NCI-H446 treated with DMSO at 0.1 percent for 48 hours (cell line): ENCODE data around the gene PTPN5.
"Not testable (repeated sequence)": the region's sequence is repeated elsewhere in the genome, so short reads cannot be mapped to it uniquely, and the experiment has no call there.

Experiments used
- DNase-seq: peaks from one replicate; lab custom pipeline; 2025; lab: John Stamatoyannopoulos, UW

PTPN5 gene

GRCh38 chr11:18709414-18709813 lies 82.2 kb downstream of the PTPN5 start:
- DNase-seq: no peak

- DNase-seq: no peak
These were observed 83.7 kb downstream of the PTPN5 start for GRCh38 chr11:18707811-18708340.

GRCh38 chr11:18706330-18707243 lies 85.0 kb downstream of the PTPN5 start:
- peak; percentile 12 for DNase-seq

- no peak for DNase-seq
These were observed 85.8 kb downstream of the PTPN5 start for GRCh38 chr11:18705651-18706281.

GRCh38 chr11:18704698-18705097 lies 86.9 kb downstream of the PTPN5 start:
- no peak for DNase-seq

- no peak for DNase-seq
These were observed 87.5 kb downstream of the PTPN5 start for GRCh38 chr11:18704045-18704645.

GRCh38 chr11:18703001-18703763 lies 88.4 kb downstream of the PTPN5 start:
- DNase-seq: no peak

- DNase-seq: no peak
These were observed 89.9 kb downstream of the PTPN5 start for GRCh38 chr11:18701614-18702216.

GRCh38 chr11:18700872-18701271 lies 90.7 kb downstream of the PTPN5 start:
- no peak for DNase-seq

- no peak for DNase-seq
These were observed 91.2 kb downstream of the PTPN5 start for GRCh38 chr11:18700375-18700774.

GRCh38 chr11:18699848-18700261 lies 91.7 kb downstream of the PTPN5 start:
- DNase-seq: no peak

- DNase-seq: no peak
These were observed 92.4 kb downstream of the PTPN5 start for GRCh38 chr11:18699269-18699596.

GRCh38 chr11:18698341-18699268 lies 93.0 kb downstream of the PTPN5 start, which contains the start of gene TMEM86A:
TSS of gene TMEM86A (plus strand) at chr11:18698779. CDS start at chr11:18698887, 108 bp downstream.
- peak; percentile 55 for DNase-seq

- DNase-seq: no peak
These were observed 94.0 kb downstream of the PTPN5 start for GRCh38 chr11:18697576-18697975.

- DNase-seq: no peak
These were observed 94.9 kb downstream of the PTPN5 start for GRCh38 chr11:18696638-18697225.

- DNase-seq: no peak
These were observed 98.4 kb downstream of the PTPN5 start for GRCh38 chr11:18692941-18693760.

GRCh38 chr11:18691467-18692140 lies 100.0 kb downstream of the PTPN5 start:
- not testable (repeated sequence) for DNase-seq

- no peak for DNase-seq
These were observed 107.3 kb downstream of the PTPN5 start for GRCh38 chr11:18684267-18684666.
